ENCODE measurements around the gene ALDH1A1.

Gene ALDH1A1

DNA sequence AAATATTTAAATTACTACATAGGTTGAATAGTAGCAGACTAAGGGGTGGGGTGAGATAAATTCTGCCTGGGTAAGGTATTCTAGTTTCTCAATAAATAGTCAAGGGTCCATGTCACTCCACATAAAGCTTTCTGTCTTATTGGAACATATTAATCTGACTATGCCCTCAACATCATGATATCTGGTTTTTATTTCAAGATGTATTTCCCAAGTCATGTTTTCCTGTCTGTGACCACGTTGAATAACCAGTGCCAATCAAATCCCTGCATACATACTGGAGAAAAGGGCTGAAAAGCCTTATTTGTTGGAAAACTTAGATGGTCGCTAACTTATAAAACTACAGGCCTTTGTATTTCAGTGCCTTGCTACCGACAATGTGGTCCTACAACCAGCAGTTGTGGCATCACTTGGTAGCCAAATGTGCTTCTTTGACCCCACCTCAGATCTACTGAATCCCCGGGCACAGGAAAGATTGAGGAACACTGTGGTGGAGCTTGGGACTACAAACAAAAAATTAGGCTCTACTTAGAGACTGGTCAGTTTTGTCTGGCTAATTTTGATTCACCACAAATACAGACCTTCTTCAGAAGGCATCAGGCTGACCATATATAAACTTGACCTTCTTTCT lies 39.4 kb downstream of the ALDH1A1 start:
- Histone ChIP-seq H3K27me3 (replicated peaks; ENCODE audit: control insufficient read depth, insufficient read depth, low read length) (no peaks in the 10 kb centered on the region), H3K36me3 (ENCODE audit: control insufficient read depth, insufficient read depth, low read length) (no peaks in the 10 kb centered on the region), H3K4me3 (replicated peaks; ENCODE audit: low read depth, low read length) (no peak overlapping the region)
- TF ChIP-seq, protein P1, sequence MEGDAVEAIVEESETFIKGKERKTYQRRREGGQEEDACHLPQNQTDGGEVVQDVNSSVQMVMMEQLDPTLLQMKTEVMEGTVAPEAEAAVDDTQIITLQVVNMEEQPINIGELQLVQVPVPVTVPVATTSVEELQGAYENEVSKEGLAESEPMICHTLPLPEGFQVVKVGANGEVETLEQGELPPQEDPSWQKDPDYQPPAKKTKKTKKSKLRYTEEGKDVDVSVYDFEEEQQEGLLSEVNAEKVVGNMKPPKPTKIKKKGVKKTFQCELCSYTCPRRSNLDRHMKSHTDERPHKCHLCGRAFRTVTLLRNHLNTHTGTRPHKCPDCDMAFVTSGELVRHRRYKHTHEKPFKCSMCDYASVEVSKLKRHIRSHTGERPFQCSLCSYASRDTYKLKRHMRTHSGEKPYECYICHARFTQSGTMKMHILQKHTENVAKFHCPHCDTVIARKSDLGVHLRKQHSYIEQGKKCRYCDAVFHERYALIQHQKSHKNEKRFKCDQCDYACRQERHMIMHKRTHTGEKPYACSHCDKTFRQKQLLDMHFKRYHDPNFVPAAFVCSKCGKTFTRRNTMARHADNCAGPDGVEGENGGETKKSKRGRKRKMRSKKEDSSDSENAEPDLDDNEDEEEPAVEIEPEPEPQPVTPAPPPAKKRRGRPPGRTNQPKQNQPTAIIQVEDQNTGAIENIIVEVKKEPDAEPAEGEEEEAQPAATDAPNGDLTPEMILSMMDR (IDR thresholded peaks at IDR 0.05; ENCODE audit: insufficient read depth, low read length, poor library complexity, severe bottlenecking) = no peak
- DNase-seq (ENCODE audit: extremely low read depth, insufficient read length) = no peak

DNA sequence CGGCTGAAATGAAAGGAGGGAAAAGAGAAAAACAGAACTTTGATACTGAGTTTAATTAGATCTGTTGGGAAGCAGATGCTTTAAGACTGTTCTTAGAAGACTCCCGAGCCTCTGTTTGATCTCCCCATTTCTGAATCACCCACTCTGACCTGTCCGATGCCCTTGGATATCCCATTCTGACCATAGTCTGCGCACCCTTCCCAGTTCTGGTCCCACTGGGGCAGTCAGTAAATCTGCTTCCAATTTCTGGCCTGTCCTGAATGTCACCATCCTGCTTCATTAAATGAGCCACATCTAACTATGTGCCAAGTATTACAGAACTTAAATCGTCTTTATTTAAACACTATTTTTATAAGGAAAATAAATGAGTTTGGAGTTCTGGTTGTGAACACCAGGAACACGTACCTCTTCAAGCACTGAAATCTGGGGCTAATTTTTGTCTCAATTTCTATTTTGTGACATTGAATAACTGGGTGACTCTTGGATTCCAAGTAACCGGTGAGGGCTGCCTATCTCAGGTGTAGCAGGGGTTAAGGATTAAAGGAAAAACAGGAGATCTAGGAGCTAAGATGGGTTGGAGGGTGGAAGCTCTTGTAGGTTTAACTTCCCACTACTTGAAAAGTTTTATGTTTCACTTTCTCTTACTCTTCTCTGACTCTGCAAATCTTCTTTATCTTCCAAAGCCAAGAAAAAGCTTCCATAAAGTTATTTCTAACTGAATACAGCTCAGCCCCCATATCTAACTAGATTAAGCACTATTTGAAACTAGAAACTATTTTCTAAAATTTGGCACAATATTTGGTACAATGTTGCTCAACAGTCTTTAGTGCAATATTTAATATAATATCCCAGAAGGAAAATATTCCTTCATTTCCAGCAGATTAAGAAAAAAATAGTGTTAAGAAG lies 40.1 kb downstream of the ALDH1A1 start:
- DNase-seq (ENCODE audit: extremely low read depth, insufficient read length) = no peak
- H3K27me3 ChIP-seq (replicated peaks; ENCODE audit: control insufficient read depth, insufficient read depth, low read length) = no peaks in the 10 kb centered on the region
- H3K4me3 ChIP-seq (replicated peaks; ENCODE audit: low read depth, low read length) = no peak overlapping the region
- TF ChIP-seq, protein P1 (IDR thresholded peaks at IDR 0.05; ENCODE audit: insufficient read depth, low read length, poor library complexity, severe bottlenecking) = no peak
- no peaks in the 10 kb centered on the region for H3K36me3 ChIP-seq (ENCODE audit: control insufficient read depth, insufficient read depth, low read length)

GRCh38 chr9:72911816-72912215 lies 41.0 kb downstream of the ALDH1A1 start:
- no peak for DNase-seq (ENCODE audit: extremely low read depth, insufficient read length)
- no peak overlapping the region for H3K4me3 ChIP-seq (replicated peaks; ENCODE audit: low read depth, low read length)
- no peaks in the 10 kb centered on the region for H3K36me3 ChIP-seq (ENCODE audit: control insufficient read depth, insufficient read depth, low read length)
- TF ChIP-seq, protein P1 (IDR thresholded peaks at IDR 0.05; ENCODE audit: insufficient read depth, low read length, poor library complexity, severe bottlenecking) = no peak
- no peaks in the 10 kb centered on the region for H3K27me3 ChIP-seq (replicated peaks; ENCODE audit: control insufficient read depth, insufficient read depth, low read length)

GRCh38 chr9:72911247-72911775 lies 41.5 kb downstream of the ALDH1A1 start:
- H3K27me3 ChIP-seq (replicated peaks; ENCODE audit: control insufficient read depth, insufficient read depth, low read length) = no peaks in the 10 kb centered on the region
- DNase-seq (ENCODE audit: extremely low read depth, insufficient read length) = no peak
- TF ChIP-seq, protein P1 (IDR thresholded peaks at IDR 0.05; ENCODE audit: insufficient read depth, low read length, poor library complexity, severe bottlenecking) = no peak
- H3K36me3 ChIP-seq (ENCODE audit: control insufficient read depth, insufficient read depth, low read length) = no peaks in the 10 kb centered on the region
- H3K4me3 ChIP-seq (replicated peaks; ENCODE audit: low read depth, low read length) = no peak overlapping the region

- Histone ChIP-seq H3K27me3 (replicated peaks; ENCODE audit: control insufficient read depth, insufficient read depth, low read length) (no peaks in the 10 kb centered on the region), H3K36me3 (ENCODE audit: control insufficient read depth, insufficient read depth, low read length) (no peaks in the 10 kb centered on the region), H3K4me3 (replicated peaks; ENCODE audit: low read depth, low read length) (no peak overlapping the region)
- no peak for DNase-seq (ENCODE audit: extremely low read depth, insufficient read length)
- TF ChIP-seq, protein P1 (IDR thresholded peaks at IDR 0.05; ENCODE audit: insufficient read depth, low read length, poor library complexity, severe bottlenecking) = no peak
These were observed 43.4 kb downstream of the ALDH1A1 start for GRCh38 chr9:72909428-72909827.
